ENCODE data around the gene DNAJB4.
"Not testable (repeated sequence)": the region's sequence is repeated elsewhere in the genome, so short reads cannot be mapped to it uniquely, and the experiment has no call there.

DNAJB4 gene

DNA sequence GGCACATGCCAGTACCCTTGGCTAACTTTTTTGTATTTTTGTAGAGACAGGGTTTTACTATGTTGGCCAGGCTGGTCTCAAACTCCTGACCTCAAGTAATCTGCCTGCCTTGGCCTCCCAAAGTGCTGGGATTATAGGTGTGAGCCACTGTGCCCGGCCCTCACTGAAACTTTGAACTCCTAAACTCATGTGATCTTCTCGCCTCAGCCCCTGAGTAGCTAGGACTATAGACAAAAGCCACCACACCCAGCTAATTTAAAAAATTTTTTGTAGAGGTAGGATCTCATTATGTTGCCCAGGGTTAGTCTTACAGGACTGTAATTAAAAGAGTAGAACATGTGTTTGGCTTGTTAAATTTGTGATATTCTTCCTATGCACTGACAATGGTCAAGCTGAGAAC lies 60.1 kb downstream of the DNAJB4 start:
- not testable (repeated sequence) for DNase-seq (ENCODE audit: low read depth)
